Nephron (organoid): ENCODE data around the gene C16orf54.
"Not testable (repeated sequence)": the region's sequence is repeated elsewhere in the genome, so short reads cannot be mapped to it uniquely, and the experiment has no call there.

Experiments used
- H3K27ac Mint-ChIP-seq, 3 experiments: 2 replicates each; pipeline ENCODE4 v1.8.0; 2020; ENCODE audit warnings: mixed read lengths in 3 of 3, mild to moderate bottlenecking in 2 of 3, moderate library complexity in 1 of 3
- H3K27me3 Mint-ChIP-seq: 2 replicates; pipeline ENCODE4 v1.8.0; 2021; ENCODE audit warnings: low read depth, mild to moderate bottlenecking, moderate library complexity, mixed read lengths
- H3K36me3 Mint-ChIP-seq: 2 replicates; pipeline ENCODE4 v1.8.0; 2020; ENCODE audit warnings: low read depth, mixed read lengths
- H3K4me1 Mint-ChIP-seq: 2 replicates; pipeline ENCODE4 v1.8.0; 2020; ENCODE audit warnings: mixed read lengths
- H3K4me3 Mint-ChIP-seq, 3 experiments: 2 replicates each; pipeline ENCODE4 v1.8.0; 2020; ENCODE audit warnings: mild to moderate bottlenecking in 3 of 3, mixed read lengths in 3 of 3, moderate library complexity in 2 of 3
- H3K9me3 Mint-ChIP-seq: 2 replicates; pipeline ENCODE4 v1.8.0; 2020; ENCODE audit warnings: mixed read lengths
- TF ChIP-seq, protein P1 (sequence below), 3 experiments: fragments of 200-600 bp; sonication (generic); IDR thresholded peaks; one replicate each; pipeline ENCODE4 v1.5.0; 2021; ENCODE audit warnings: antibody characterized with exemption in 3 of 3; ENCODE audit not compliant: unreplicated experiment in 3 of 3

The C16orf54 gene, protein sequence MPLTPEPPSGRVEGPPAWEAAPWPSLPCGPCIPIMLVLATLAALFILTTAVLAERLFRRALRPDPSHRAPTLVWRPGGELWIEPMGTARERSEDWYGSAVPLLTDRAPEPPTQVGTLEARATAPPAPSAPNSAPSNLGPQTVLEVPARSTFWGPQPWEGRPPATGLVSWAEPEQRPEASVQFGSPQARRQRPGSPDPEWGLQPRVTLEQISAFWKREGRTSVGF

DNA sequence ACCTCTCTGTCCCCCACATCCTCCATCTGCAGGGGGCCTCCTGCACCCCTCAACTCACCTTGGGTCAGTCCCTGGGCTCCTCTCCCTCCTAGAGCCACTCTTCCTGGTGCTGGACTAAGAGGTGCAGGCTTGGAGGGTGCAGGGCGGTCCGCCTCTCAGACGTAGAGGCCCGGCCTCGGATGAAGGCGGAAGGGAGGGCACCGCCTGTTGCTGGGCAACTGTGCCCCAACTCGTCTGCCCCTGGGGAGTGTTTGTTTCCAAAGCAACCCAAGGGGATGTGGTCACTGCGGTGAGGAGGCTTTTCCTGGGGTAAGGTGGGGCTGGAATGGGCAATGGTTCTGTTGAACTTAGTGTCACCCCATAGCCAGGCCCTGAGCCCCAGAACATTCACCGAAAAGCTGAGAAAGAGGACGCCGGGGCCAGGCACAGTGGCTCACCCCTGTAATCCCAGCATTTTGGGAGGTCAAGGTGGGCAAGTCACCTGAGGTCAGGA is at the start of gene C16orf54:
C16orf54 (minus strand) TSS at position 138 of the 493 bp plus-strand sequence. CDS start 1,039 bp downstream, outside the sequence.
- Mint-ChIP-seq H3K4me3 (no peak within 1 kb of the TSS), H3K36me3 (no peaks in the 10 kb centered on the region), H3K4me1 (no peaks in the 10 kb centered on the region), H3K9me3 (no peaks in the 10 kb centered on the region), H3K27ac (no peak within 1 kb of the TSS), H3K27me3 (no peaks in the 10 kb centered on the region)
- TF ChIP-seq, protein P1, sequence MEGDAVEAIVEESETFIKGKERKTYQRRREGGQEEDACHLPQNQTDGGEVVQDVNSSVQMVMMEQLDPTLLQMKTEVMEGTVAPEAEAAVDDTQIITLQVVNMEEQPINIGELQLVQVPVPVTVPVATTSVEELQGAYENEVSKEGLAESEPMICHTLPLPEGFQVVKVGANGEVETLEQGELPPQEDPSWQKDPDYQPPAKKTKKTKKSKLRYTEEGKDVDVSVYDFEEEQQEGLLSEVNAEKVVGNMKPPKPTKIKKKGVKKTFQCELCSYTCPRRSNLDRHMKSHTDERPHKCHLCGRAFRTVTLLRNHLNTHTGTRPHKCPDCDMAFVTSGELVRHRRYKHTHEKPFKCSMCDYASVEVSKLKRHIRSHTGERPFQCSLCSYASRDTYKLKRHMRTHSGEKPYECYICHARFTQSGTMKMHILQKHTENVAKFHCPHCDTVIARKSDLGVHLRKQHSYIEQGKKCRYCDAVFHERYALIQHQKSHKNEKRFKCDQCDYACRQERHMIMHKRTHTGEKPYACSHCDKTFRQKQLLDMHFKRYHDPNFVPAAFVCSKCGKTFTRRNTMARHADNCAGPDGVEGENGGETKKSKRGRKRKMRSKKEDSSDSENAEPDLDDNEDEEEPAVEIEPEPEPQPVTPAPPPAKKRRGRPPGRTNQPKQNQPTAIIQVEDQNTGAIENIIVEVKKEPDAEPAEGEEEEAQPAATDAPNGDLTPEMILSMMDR (IDR thresholded peaks at IDR 0.05; ENCODE audit: unreplicated experiment in 3 of 3), result no peak

DNA sequence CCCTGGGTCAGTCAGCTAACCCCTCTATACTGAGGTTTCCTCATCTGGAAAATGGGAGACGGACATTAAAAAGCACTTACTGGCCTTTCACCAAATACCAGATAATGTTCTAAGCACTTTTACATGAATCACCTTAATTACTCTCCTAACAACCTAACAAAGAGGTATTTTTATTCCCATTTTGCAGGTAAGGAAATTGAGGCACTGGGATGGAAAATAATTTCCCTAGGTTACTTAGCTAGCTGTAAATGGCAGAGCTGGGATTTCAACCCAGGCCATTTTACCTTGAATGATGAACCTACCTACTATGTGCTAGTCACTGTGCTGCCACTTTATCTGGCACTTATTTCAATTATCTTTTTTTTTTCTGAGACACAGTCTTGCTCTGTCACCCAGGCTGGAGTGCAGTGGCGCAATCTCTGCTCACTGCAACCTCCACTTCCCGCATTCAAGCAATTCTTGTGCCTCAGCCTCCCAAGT is 48.5 kb upstream of the C16orf54 start:
- TF ChIP-seq, protein P1 (IDR thresholded peaks at IDR 0.05; ENCODE audit: unreplicated experiment in 3 of 3), result no peak
- H3K27ac Mint-ChIP-seq, result no peak overlapping the region

DNA sequence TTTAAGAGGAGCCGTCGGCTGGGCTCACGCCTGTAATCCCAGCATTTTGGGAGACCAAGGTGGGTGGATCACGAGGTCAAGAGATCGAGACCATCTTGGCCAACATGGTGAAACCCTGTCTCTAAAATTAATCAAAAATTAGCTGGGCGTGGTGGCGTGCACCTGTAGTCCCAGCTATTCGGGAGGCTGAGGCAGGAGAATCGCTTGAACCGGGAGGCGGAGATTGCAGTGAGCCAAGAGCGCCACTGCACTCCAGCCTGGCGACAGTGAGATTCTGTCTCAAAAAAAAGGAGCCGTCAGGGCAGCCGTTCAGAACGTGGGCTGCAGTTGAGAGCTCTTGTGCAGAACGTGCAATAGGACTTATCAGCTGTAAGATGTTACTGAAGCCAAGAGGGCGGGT is 47.4 kb upstream of the C16orf54 start:
- Mint-ChIP-seq H3K36me3 (peaks cover 29% of the 10 kb centered on the region), H3K27ac (peak overlapping the region in 1 of 3 experiments; percentile 2), H3K4me1 (peaks cover 32% of the 10 kb centered on the region)
- not testable (repeated sequence) for H3K27me3 Mint-ChIP-seq, H3K9me3 Mint-ChIP-seq, H3K4me3 Mint-ChIP-seq

More for the DNA sequence above, 48.5 kb upstream of the C16orf54 start:
- Mint-ChIP-seq H3K27me3 (no peaks in the 10 kb centered on the region), H3K36me3 (peaks cover 38% of the 10 kb centered on the region), H3K4me1 (peaks cover 32% of the 10 kb centered on the region), H3K4me3 (no peak overlapping the region), H3K9me3 (no peaks in the 10 kb centered on the region)

DNA sequence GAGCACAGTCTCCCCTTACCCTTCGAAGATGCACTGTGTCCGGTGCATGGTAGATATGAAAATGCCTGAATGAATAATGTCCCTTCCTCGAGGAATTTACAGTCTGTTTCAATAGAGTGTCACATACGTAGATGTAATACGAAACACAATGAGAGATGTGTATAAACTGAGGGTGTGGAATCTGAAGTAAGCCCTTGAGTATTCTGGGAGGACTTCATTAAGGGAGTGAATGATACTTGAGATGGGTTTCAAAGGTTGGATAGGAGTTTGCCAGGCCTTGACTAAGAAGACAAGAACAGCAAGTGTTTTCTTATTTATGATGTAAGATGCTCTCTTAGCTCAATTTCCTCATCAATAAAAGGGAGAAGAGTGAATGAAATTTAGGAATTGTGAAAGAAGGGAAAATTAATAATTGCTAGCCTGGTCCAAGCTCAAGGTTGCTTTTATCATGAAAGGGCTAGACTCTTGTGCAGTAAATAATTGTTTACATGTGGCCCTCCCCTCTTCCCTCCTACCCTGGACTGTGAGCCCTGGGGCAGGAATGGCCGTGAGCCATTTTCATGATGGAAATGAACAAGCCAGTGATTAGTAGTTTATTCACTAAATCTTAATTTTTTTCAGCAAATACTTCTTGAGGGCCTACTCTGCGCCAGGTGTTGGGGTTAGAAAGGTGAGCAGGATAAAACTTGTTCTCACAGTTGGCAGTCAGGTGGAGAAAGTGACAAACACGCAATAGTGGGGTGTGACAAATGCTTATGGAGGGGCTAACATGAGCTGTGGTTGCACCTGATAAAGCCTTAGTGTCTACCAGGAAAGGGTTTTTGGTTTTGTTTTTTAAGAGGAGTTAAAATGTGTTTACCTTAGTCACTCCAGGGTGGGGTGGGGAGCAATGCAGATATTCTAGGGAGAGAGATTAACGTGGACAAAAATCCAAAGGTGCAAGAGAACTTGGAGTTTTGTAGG is 46.3 kb upstream of the C16orf54 start:
- TF ChIP-seq, protein P1 (IDR thresholded peaks at IDR 0.05; ENCODE audit: unreplicated experiment in 3 of 3), result no peak
- Mint-ChIP-seq H3K36me3 (peaks cover 19% of the 10 kb centered on the region), H3K9me3 (no peaks in the 10 kb centered on the region), H3K27ac (peak overlapping the region; percentile 99 to 100 (median 99)), H3K27me3 (no peaks in the 10 kb centered on the region), H3K4me1 (peaks cover 32% of the 10 kb centered on the region), H3K4me3 (peak overlapping the region; percentile 97 to 99 (median 98))

DNA sequence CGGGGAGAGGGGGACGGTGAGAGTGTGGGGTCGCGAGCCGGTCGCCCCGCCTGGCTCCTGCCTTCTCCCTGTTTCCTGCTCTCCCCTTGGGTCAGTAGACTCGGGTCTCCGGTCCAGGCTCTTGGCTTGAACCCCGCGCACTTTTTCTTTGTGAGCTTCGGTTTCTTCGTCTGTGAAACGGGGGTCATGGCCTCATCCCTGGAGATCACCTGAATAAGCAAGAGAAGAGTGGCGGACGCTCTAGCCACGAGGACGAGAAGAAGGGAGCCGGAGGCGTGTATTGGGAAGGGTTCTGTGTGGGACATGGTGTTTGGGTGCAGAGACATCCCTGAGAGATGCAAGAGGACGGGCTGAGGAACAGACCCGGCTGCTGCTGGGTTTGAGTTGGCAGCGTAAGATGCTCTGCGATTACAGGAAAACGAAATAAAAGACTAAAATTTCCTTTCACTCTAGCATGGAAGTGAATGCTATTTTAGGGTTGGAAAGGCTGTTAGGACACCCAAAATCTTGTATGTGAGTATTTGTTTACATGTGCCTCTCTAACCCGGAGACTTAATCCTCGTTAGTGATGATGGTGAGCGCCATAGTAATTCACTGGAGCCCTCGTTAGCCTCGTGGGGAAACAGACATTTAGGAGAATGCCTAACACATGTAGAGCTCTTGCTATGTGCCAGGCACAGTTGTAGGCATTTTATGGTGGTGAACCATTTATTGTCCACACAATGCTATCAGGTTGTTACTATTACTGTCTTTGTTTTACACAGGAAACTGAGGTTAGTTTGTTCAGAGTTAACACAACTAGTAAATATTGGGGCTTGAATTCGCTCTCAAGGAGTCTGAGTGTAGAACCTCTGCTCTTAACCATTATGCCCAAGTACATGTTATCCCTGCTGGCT is 45.4 kb upstream of the C16orf54 start:
- H3K27ac Mint-ChIP-seq, result peak overlapping the region; percentile 99 to 100 (median 99)
- peak overlapping the region; percentile 97 to 99 (median 98) for H3K4me3 Mint-ChIP-seq
- TF ChIP-seq, protein P1 (IDR thresholded peaks at IDR 0.05; ENCODE audit: unreplicated experiment in 3 of 3), result no peak
- H3K4me1 Mint-ChIP-seq, result peaks cover 32% of the 10 kb centered on the region
- no peaks in the 10 kb centered on the region for H3K27me3 Mint-ChIP-seq
- peaks cover 13% of the 10 kb centered on the region for H3K36me3 Mint-ChIP-seq
- no peaks in the 10 kb centered on the region for H3K9me3 Mint-ChIP-seq
